IMR-90 (cell line): ENCODE measurements around the gene ENDOG. TPM values are rescaled to one million over a fixed set of nuclear protein-coding genes. Genes with fewer than 3 reads are reported as not detected.
A peak's percentile ranks its signal among the peaks of the same experiment; 100 is the strongest.

Experiments used
- ATAC-seq: fragments of 200-7000 bp; cut with Tn5 transposase; 2 replicates; pipeline ENCODE4 v1.9.1; 2020; ENCODE audit warnings: low read depth, mild to moderate bottlenecking, moderate library complexity
- BruUV-seq: library from RNA; stranded (reverse); fragments of 400-500 nt; replicated peaks from 2 replicates; lab custom pipeline; 2021; lab: Mats Ljungman, UMichigan
- CTCF ChIA-PET: fragments of 300-600 bp; formaldehyde crosslinking; extraction: SDS; loops from one replicate; lab custom pipeline; 2021; ENCODE audit warnings: antibody characterized with exemption; lab: Yijun Ruan, JAX
- POLR2A ChIA-PET: fragments of 300-600 bp; sonication (Branson Sonifier 250); formaldehyde crosslinking; loops from one replicate; lab custom pipeline; 2022; ENCODE audit warnings: antibody characterized with exemption; ENCODE audit not compliant: unreplicated experiment; lab: Charles Lee
- DNase-seq: peaks from one replicate; pipeline ENCODE4 v3.0.0; 2013
- H2AFZ ChIP-seq: replicated peaks from 2 replicates; pipeline ENCODE3; 2013; ENCODE audit warnings: low read length, mild to moderate bottlenecking; ENCODE audit not compliant: poor library complexity
- H2AK5ac ChIP-seq: 2 replicates; pipeline ENCODE4 v1.6.1; 2013; ENCODE audit warnings: low read depth, low read length, inconsistent platforms
- H2AK9ac ChIP-seq: replicated peaks from 2 replicates; pipeline ENCODE3; 2013; ENCODE audit warnings: mild to moderate bottlenecking, low read depth, low read length, moderate library complexity; ENCODE audit not compliant: poor library complexity
- H2BK120ac ChIP-seq: 2 replicates; pipeline ENCODE4 v1.6.1; 2013; ENCODE audit warnings: low read depth, low read length, inconsistent platforms
- H2BK15ac ChIP-seq: 3 replicates; pipeline ENCODE4 v1.6.1; 2013; ENCODE audit warnings: low read depth, low read length, inconsistent platforms
- H2BK20ac ChIP-seq: 2 replicates; pipeline ENCODE4 v1.6.1; 2013; ENCODE audit warnings: low read depth, mild to moderate bottlenecking, inconsistent platforms, low read length, moderate library complexity
- H2BK5ac ChIP-seq: 2 replicates; pipeline ENCODE4 v1.6.1; 2013; ENCODE audit warnings: mild to moderate bottlenecking, low read depth, low read length, inconsistent platforms; ENCODE audit not compliant: poor library complexity, severe bottlenecking
- H3K14ac ChIP-seq: replicated peaks from 2 replicates; pipeline ENCODE4 v1.6.1; 2013; ENCODE audit warnings: low read depth, low read length, inconsistent platforms
- H3K18ac ChIP-seq: 2 replicates; pipeline ENCODE4 v1.6.1; 2013; ENCODE audit warnings: low read depth, low read length, control low read depth
- H3K23ac ChIP-seq: 2 replicates; pipeline ENCODE4 v1.6.1; 2013; ENCODE audit warnings: low read depth, low read length, inconsistent platforms
- H3K27ac ChIP-seq: 2 replicates; pipeline ENCODE4 v1.5.1; 2013; ENCODE audit warnings: mild to moderate bottlenecking, control low read depth, low read length; ENCODE audit not compliant: insufficient read depth
- H3K27me3 ChIP-seq: 2 replicates; pipeline ENCODE4 v1.6.1; 2013; ENCODE audit warnings: low read length; ENCODE audit not compliant: control insufficient read depth, insufficient read depth
- H3K36me3 ChIP-seq: 2 replicates; pipeline ENCODE4 v1.6.1; 2013; ENCODE audit warnings: low read length, mixed read lengths; ENCODE audit not compliant: control insufficient read depth, insufficient read depth
- H3K4ac ChIP-seq: 2 replicates; pipeline ENCODE4 v1.6.1; 2013; ENCODE audit warnings: low read depth, low read length, inconsistent platforms
- H3K4me1 ChIP-seq: 2 replicates; pipeline ENCODE4 v1.6.1; 2013; ENCODE audit warnings: low read length, mixed read lengths; ENCODE audit not compliant: control insufficient read depth, insufficient read depth
- H3K4me2 ChIP-seq: 2 replicates; pipeline ENCODE4 v1.6.1; 2013; ENCODE audit warnings: low read depth, mild to moderate bottlenecking, control low read depth, low read length, moderate library complexity
- H3K4me3 ChIP-seq: 2 replicates; pipeline ENCODE4 v1.5.1; 2013; ENCODE audit warnings: low read depth, mild to moderate bottlenecking, control low read depth, low read length, moderate library complexity; ENCODE audit not compliant: insufficient read depth
- H3K56ac ChIP-seq: 2 replicates; pipeline ENCODE4 v1.6.1; 2013; ENCODE audit warnings: low read length, inconsistent platforms; ENCODE audit not compliant: insufficient read depth; ENCODE audit errors: extremely low read depth
- H3K79me1 ChIP-seq, 2 experiments: 2 replicates each; pipeline ENCODE4 v1.6.1; 2013; ENCODE audit warnings: low read length in 2 of 2, inconsistent platforms in 1 of 2, low read depth in 1 of 2
- H3K9ac ChIP-seq: 2 replicates; pipeline ENCODE4 v1.6.1; 2013; ENCODE audit warnings: low read depth, low read length, control low read depth
- H3K9me1 ChIP-seq: 2 replicates; pipeline ENCODE4 v1.6.1; 2013; ENCODE audit warnings: low read length, inconsistent platforms; ENCODE audit not compliant: insufficient read depth
- H3K9me3 ChIP-seq: 2 replicates; pipeline ENCODE4 v1.6.1; 2013; ENCODE audit warnings: low read length; ENCODE audit not compliant: control insufficient read depth, insufficient read depth
- H4K20me1 ChIP-seq: 2 replicates; pipeline ENCODE4 v1.6.1; 2013; ENCODE audit warnings: low read length, inconsistent platforms; ENCODE audit not compliant: insufficient read depth
- H4K5ac ChIP-seq: 2 replicates; pipeline ENCODE4 v1.6.1; 2013; ENCODE audit warnings: mild to moderate bottlenecking, low read depth, low read length, control low read depth
- H4K8ac ChIP-seq, 2 experiments: 2 replicates each; pipeline ENCODE4 v1.6.1; 2013; ENCODE audit warnings: low read depth in 2 of 2, low read length in 2 of 2, control low read depth in 1 of 2, inconsistent platforms in 1 of 2
- H4K91ac ChIP-seq: 2 replicates; pipeline ENCODE4 v1.6.1; 2013; ENCODE audit warnings: low read depth, low read length, inconsistent platforms; ENCODE audit not compliant: insufficient read depth
- BHLHE40 ChIP-seq: fragments of 150-350 bp; IDR thresholded peaks from 2 replicates; pipeline ENCODE4 v1.6.1; 2016; ENCODE audit warnings: mild to moderate bottlenecking, low read depth, low read length
- CEBPB ChIP-seq: IDR thresholded peaks from 2 replicates; pipeline ENCODE4 v1.6.1; 2012; ENCODE audit warnings: low read depth, low read length, improper control_type of control experiment
- CHD1 ChIP-seq: IDR thresholded peaks from 2 replicates; pipeline ENCODE4 v1.6.1; 2012; ENCODE audit warnings: low read depth, low read length, improper control_type of control experiment
- FOS ChIP-seq: fragments of 150-350 bp; IDR thresholded peaks from 2 replicates; pipeline ENCODE4 v1.6.1; 2016; ENCODE audit warnings: low read depth, low read length
- MAFK ChIP-seq: IDR thresholded peaks from 2 replicates; pipeline ENCODE4 v1.6.1; 2012; ENCODE audit warnings: low read depth, low read length, improper control_type of control experiment
- MAZ ChIP-seq: IDR thresholded peaks from 2 replicates; pipeline ENCODE4 v1.6.1; 2012; ENCODE audit warnings: low read depth, mild to moderate bottlenecking, low read length, improper control_type of control experiment, moderate library complexity, borderline replicate concordance
- MXI1 ChIP-seq: IDR thresholded peaks from 2 replicates; pipeline ENCODE4 v1.6.1; 2012; ENCODE audit warnings: low read depth, mild to moderate bottlenecking, low read length, moderate library complexity, borderline replicate concordance
- NFE2L2 ChIP-seq: fragments of 150-350 bp; IDR thresholded peaks from 2 replicates; pipeline ENCODE4 v1.6.1; 2016; ENCODE audit warnings: low read depth, mild to moderate bottlenecking, low read length
- POLR2A ChIP-seq: IDR thresholded peaks from 2 replicates; pipeline ENCODE4 v1.6.1; 2012; ENCODE audit warnings: mild to moderate bottlenecking, low read depth, low read length
- RAD21 ChIP-seq: IDR thresholded peaks from 2 replicates; pipeline ENCODE4 v1.6.1; 2012; ENCODE audit warnings: low read length, improper control_type of control experiment
- RCOR1 ChIP-seq: IDR thresholded peaks from 2 replicates; pipeline ENCODE4 v1.6.1; 2012; ENCODE audit warnings: mild to moderate bottlenecking, low read length, improper control_type of control experiment; ENCODE audit not compliant: insufficient replicate concordance
- RFX5 ChIP-seq: IDR thresholded peaks from 2 replicates; pipeline ENCODE4 v1.8.0; 2012; ENCODE audit warnings: low read depth, mild to moderate bottlenecking, low read length, moderate library complexity
- SMC3 ChIP-seq: fragments of 150-350 bp; IDR thresholded peaks from 2 replicates; pipeline ENCODE4 v1.6.1; 2016; ENCODE audit warnings: low read depth, mild to moderate bottlenecking, antibody characterized with exemption, low read length, moderate library complexity
- WGBS, 2 experiments: methylation state at CpG; one replicate each; pipeline versions ENCODE4 v1.1.5 to v1.1.7; 2013; ENCODE audit warnings: missing lambda C conversion rate in 2 of 2; ENCODE audit not compliant: insufficient read length in 1 of 2; ENCODE audit errors: extremely low coverage in 2 of 2; 5-methylcytosine and 5-hydroxymethylcytosine counted together
- dilution Hi-C: fragments of 300-500 bp; cut with HindIII; formaldehyde crosslinking; loops from one replicate; pipeline ENCODE4 v1.14.3; 2018; ENCODE audit warnings: low sequenced_read_pairs; ENCODE audit not compliant: unreplicated experiment
- in situ Hi-C: fragments of 300-500 bp; cut with MboI; formaldehyde crosslinking; loops from 3 replicates; pipeline ENCODE4 v1.14.3; 2019; ENCODE audit warnings: low sequenced_read_pairs, inconsistent platforms, mixed read lengths
- intact Hi-C: fragments of 100-400 bp; cut with micrococcal nuclease; formaldehyde crosslinking; loops from 2 replicates; pipeline ENCODE4 v1.10.0; 2022
- polyA plus RNA-seq, 3 experiments: library from polyadenylated mRNA; depleted of rRNA; stranded (reverse); fragments of >200 nt; gene quantifications; 2 replicates each; pipeline ENCODE4 v1.2.3, GENCODE V29; 2012; ENCODE audit warnings: low replicate concordance in 1 of 3
- total RNA-seq: library from RNA; depleted of rRNA; stranded (reverse); fragments of >200 nt; gene quantifications from 2 replicates; pipeline ENCODE4 v1.2.3, GENCODE V29; 2012
- TF ChIP-seq, protein P1 (sequence below): fragments of 150-350 bp; IDR thresholded peaks from 2 replicates; pipeline ENCODE4 v1.6.1; 2016; ENCODE audit warnings: low read depth, mild to moderate bottlenecking, low read length, moderate library complexity, borderline replicate concordance
- TF ChIP-seq, protein P2 (sequence below): conservative IDR thresholded peaks from 2 replicates; pipeline ENCODE4 v1.5.1; 2012; ENCODE audit warnings: mild to moderate bottlenecking, low read depth, low read length, improper control_type of control experiment
- TF ChIP-seq, protein P3 (sequence below): fragments of 150-350 bp; IDR thresholded peaks from 2 replicates; pipeline ENCODE4 v1.6.1; 2017; ENCODE audit warnings: mild to moderate bottlenecking, antibody characterized with exemption, low read length, low read depth

The ENDOG gene
- total and polyA plus RNA-seq, 2 of the 4 experiments (the other 2 are of a cell fraction), result 9.9 to 16.2 TPM

GRCh38 chr9:128809831-128810230, 8.5 kb upstream of the ENDOG start:
- Histone ChIP-seq H2AFZ (no peak overlapping the region), H3K9me3 (no peaks in the 10 kb centered on the region), H4K20me1 (no peaks in the 10 kb centered on the region), H3K56ac (no peak overlapping the region), H2AK5ac (no peak overlapping the region), H3K79me1 (no peaks in the 10 kb centered on the region), H3K36me3 (peaks cover 26% of the 10 kb centered on the region), H3K27me3 (no peaks in the 10 kb centered on the region), H4K8ac (no peak overlapping the region), H4K91ac (no peak overlapping the region), H2BK20ac (no peak overlapping the region), H3K4me1 (no peaks in the 10 kb centered on the region), H3K18ac (no peak overlapping the region), H3K4me2 (no peak overlapping the region), H3K9me1 (no peaks in the 10 kb centered on the region), H4K5ac (no peak overlapping the region), H2BK5ac (no peak overlapping the region), H3K4ac (no peak overlapping the region), H2BK15ac (no peak overlapping the region), H3K14ac (no peak overlapping the region), H3K9ac (no peak overlapping the region), H2BK120ac (no peak overlapping the region), H3K23ac (no peak overlapping the region), H2AK9ac (peak overlapping the region; percentile 68), H3K4me3 (no peak overlapping the region), H3K27ac (no peak overlapping the region)
- no peak for DNase-seq
- TF ChIP-seq MXI1, result no peak
- no peak for TF ChIP-seq CEBPB
- no peak for TF ChIP-seq NFE2L2
- TF ChIP-seq, protein P1, sequence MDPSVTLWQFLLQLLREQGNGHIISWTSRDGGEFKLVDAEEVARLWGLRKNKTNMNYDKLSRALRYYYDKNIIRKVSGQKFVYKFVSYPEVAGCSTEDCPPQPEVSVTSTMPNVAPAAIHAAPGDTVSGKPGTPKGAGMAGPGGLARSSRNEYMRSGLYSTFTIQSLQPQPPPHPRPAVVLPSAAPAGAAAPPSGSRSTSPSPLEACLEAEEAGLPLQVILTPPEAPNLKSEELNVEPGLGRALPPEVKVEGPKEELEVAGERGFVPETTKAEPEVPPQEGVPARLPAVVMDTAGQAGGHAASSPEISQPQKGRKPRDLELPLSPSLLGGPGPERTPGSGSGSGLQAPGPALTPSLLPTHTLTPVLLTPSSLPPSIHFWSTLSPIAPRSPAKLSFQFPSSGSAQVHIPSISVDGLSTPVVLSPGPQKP, result no peak
- TF ChIP-seq MAFK, result no peak
- TF ChIP-seq RAD21, result no peak
- TF ChIP-seq RCOR1, result no peak
- TF ChIP-seq POLR2A, result no peak
- TF ChIP-seq SMC3, result no peak
- TF ChIP-seq CHD1, result no peak
- no peak for TF ChIP-seq MAZ
- no peak for TF ChIP-seq FOS
- TF ChIP-seq RFX5, result no peak
- TF ChIP-seq, protein P2, sequence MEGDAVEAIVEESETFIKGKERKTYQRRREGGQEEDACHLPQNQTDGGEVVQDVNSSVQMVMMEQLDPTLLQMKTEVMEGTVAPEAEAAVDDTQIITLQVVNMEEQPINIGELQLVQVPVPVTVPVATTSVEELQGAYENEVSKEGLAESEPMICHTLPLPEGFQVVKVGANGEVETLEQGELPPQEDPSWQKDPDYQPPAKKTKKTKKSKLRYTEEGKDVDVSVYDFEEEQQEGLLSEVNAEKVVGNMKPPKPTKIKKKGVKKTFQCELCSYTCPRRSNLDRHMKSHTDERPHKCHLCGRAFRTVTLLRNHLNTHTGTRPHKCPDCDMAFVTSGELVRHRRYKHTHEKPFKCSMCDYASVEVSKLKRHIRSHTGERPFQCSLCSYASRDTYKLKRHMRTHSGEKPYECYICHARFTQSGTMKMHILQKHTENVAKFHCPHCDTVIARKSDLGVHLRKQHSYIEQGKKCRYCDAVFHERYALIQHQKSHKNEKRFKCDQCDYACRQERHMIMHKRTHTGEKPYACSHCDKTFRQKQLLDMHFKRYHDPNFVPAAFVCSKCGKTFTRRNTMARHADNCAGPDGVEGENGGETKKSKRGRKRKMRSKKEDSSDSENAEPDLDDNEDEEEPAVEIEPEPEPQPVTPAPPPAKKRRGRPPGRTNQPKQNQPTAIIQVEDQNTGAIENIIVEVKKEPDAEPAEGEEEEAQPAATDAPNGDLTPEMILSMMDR, result no peak
- TF ChIP-seq BHLHE40, result no peak
- TF ChIP-seq, protein P3, sequence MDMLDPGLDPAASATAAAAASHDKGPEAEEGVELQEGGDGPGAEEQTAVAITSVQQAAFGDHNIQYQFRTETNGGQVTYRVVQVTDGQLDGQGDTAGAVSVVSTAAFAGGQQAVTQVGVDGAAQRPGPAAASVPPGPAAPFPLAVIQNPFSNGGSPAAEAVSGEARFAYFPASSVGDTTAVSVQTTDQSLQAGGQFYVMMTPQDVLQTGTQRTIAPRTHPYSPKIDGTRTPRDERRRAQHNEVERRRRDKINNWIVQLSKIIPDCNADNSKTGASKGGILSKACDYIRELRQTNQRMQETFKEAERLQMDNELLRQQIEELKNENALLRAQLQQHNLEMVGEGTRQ, result no peak
- ChIA-PET CTCF (no interaction called here), POLR2A (no interaction called here)
- no peak for ATAC-seq
- dilution Hi-C loops, result no loop called here
- BruUV-seq, result no TSS peak
- in situ Hi-C loops, result no loop called here
- intact Hi-C loops, result no loop called here
- 75% methylated on average over 2 of the region's 2 CpGs; no CpG with 5 or more reads in 1 of the 2 experiments for WGBS, 2 experiments
